Measurements from ENCODE around the gene DENND4C.

The DENND4C gene

GRCh38 chr9:19331877-19332276 is 101.4 kb downstream of the DENND4C start:
- Histone ChIP-seq H3K4me3 (no peak overlapping the region), H3K4me1 (no peaks in the 10 kb centered on the region), H3K36me3 (peaks cover 36 to 78% (median 40%) of the 10 kb centered on the region in 3 donors), H3K27me3 (no peaks in the 10 kb centered on the region), H3K9me3 (no peaks in the 10 kb centered on the region), H3K27ac (no peak overlapping the region)
- TF ChIP-seq CTCF (IDR thresholded peaks at IDR 0.05), result no peak
- DNase-seq, result no peak
- intact Hi-C loops (cut with DNase I; ENCODE audit: low total_unique reads), result no loop called here

- H3K9me3 ChIP-seq, result no peaks in the 10 kb centered on the region
- DNase-seq, result no peak
- no peak for TF ChIP-seq CTCF (IDR thresholded peaks at IDR 0.05)
- intact Hi-C loops (cut with DNase I; ENCODE audit: low total_unique reads), result no loop called here
- H3K27me3 ChIP-seq, result no peaks in the 10 kb centered on the region
- H3K4me1 ChIP-seq, result no peaks in the 10 kb centered on the region
- no peak overlapping the region for H3K4me3 ChIP-seq
- H3K36me3 ChIP-seq, result peaks cover 40 to 74% (median 47%) of the 10 kb centered on the region in 3 donors
- H3K27ac ChIP-seq, result no peak overlapping the region
Observed at GRCh38 chr9:19336166-19336565, 105.7 kb downstream of the DENND4C start.

GRCh38 chr9:19342947-19343346 is 112.5 kb downstream of the DENND4C start:
- H3K27me3 ChIP-seq, result no peaks in the 10 kb centered on the region
- H3K36me3 ChIP-seq, result peaks cover 39 to 67% (median 60%) of the 10 kb centered on the region in 3 donors
- H3K4me3 ChIP-seq, result no peak overlapping the region
- H3K27ac ChIP-seq, result no peak overlapping the region
- no peak for DNase-seq
- TF ChIP-seq CTCF (IDR thresholded peaks at IDR 0.05), result no peak
- no peaks in the 10 kb centered on the region for H3K9me3 ChIP-seq
- no peaks in the 10 kb centered on the region for H3K4me1 ChIP-seq
- intact Hi-C loops (cut with DNase I; ENCODE audit: low total_unique reads), result no loop called here

- Histone ChIP-seq H3K27me3 (no peaks in the 10 kb centered on the region), H3K4me3 (no peak overlapping the region), H3K4me1 (no peaks in the 10 kb centered on the region), H3K36me3 (peaks cover 47 to 72% (median 70%) of the 10 kb centered on the region in 3 donors), H3K27ac (no peak overlapping the region), H3K9me3 (no peaks in the 10 kb centered on the region)
- no peak for DNase-seq
- intact Hi-C loops (cut with DNase I; ENCODE audit: low total_unique reads), result no loop called here
- TF ChIP-seq CTCF (IDR thresholded peaks at IDR 0.05), result no peak
Observed at GRCh38 chr9:19358701-19359100, 128.2 kb downstream of the DENND4C start.

- H3K9me3 ChIP-seq, result no peaks in the 10 kb centered on the region
- H3K36me3 ChIP-seq, result peaks cover 44 to 76% (median 55%) of the 10 kb centered on the region in 3 donors
- no peak for DNase-seq
- intact Hi-C loops (cut with DNase I; ENCODE audit: low total_unique reads), result no loop called here
- no peak overlapping the region for H3K4me3 ChIP-seq
- H3K4me1 ChIP-seq, result no peaks in the 10 kb centered on the region
- H3K27ac ChIP-seq, result no peak overlapping the region
- H3K27me3 ChIP-seq, result no peaks in the 10 kb centered on the region
- TF ChIP-seq CTCF (IDR thresholded peaks at IDR 0.05), result no peak
Observed at GRCh38 chr9:19369107-19369506, 138.6 kb downstream of the DENND4C start.

- no peak for DNase-seq
- peaks cover 0 to under 1% (median 0%) of the 10 kb centered on the region in 4 donors for H3K4me1 ChIP-seq
- H3K4me3 ChIP-seq, result no peak overlapping the region
- no peak overlapping the region for H3K27ac ChIP-seq
- H3K27me3 ChIP-seq, result no peaks in the 10 kb centered on the region
- intact Hi-C loops (cut with DNase I; ENCODE audit: low total_unique reads), result loop anchor here (10.0 kb wide), 1 partner anchor 267 kb away; the partner anchor contains the start of gene HAUS6
- TF ChIP-seq CTCF (IDR thresholded peaks at IDR 0.05), result no peak
- peaks cover 54 to 82% (median 62%) of the 10 kb centered on the region in 3 donors for H3K36me3 ChIP-seq
- H3K9me3 ChIP-seq, result no peaks in the 10 kb centered on the region
Observed at GRCh38 chr9:19371942-19372341, 141.4 kb downstream of the DENND4C start.

All from tibial artery (tissue), 4 donors.